SK-N-MC (cell line): ENCODE measurements around the gene PLEKHH3.
"Not testable (repeated sequence)": the region's sequence is repeated elsewhere in the genome, so short reads cannot be mapped to it uniquely, and the experiment has no call there.

Experiments
- EZH2 ChIP-seq: fragments of 200-600 bp; sonication (generic); IDR thresholded peaks from one replicate; pipeline ENCODE4 v1.6.1; 2017; ENCODE audit warnings: antibody characterized with exemption
- FOXP2 ChIP-seq: optimal IDR thresholded peaks from 2 replicates; pipeline ENCODE3; 2011; ENCODE audit warnings: mild to moderate bottlenecking, moderate library complexity; ENCODE audit not compliant: insufficient read depth; ENCODE audit errors: extremely low read length, control extremely low read depth
- POLR2AphosphoS5 ChIP-seq: IDR thresholded peaks from 2 replicates; pipeline ENCODE4 v1.6.1; 2012; ENCODE audit warnings: mild to moderate bottlenecking, low read depth, low read length, borderline replicate concordance

DNA sequence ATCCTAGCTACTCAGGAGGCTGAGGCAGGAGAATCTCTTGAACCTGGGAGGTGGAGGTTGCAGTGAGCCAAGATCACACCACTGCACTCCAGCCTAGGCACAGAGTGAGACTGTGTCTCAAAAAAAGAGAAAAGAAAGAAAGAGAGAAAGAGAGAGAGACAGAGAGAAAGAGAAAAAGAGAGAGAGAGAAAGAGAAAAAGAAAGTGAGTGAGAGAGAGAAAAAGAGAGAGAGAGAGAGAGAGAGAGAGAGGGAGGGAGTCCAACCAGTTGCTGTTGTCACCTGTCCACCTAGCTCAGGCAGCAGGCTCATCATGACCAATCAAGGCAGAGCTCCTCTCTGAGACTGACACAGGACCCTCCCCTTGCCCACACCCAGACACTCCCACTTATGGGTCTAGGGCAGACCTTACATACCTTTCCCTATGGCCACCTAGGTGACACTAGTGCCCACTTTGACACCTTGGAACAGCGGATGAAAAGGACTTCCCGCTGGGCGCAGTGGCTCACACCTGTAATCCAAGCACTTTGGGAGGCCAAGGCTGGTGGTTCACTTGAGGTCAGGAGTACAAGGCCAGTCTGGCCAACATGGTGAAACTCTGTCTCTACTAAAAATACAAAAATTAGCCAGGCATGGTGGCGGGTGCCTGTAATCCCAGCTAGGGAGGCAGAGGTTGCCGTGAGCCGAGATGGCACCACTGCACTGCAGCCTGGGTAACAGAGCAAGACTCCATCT is 49.6 kb downstream of the PLEKHH3 start:
- not testable (repeated sequence) for TF ChIP-seq EZH2, POLR2AphosphoS5, FOXP2
